H1 (cell line): ENCODE data around the gene CCDC180. TPM values are rescaled to one million over a fixed set of nuclear protein-coding genes. Genes with fewer than 3 reads are reported as not detected.

Experiments used
- CTCF ChIA-PET: fragments of 300-600 bp; sonication (Branson Sonifier 250); formaldehyde crosslinking; loops from one replicate; lab custom pipeline; 2021; ENCODE audit not compliant: partially characterized antibody; lab: Charles Lee
- POLR2A ChIA-PET: fragments of 300-600 bp; sonication (Branson Sonifier 250); formaldehyde crosslinking; loops from one replicate; lab custom pipeline; 2021; ENCODE audit warnings: inconsistent platforms; ENCODE audit not compliant: partially characterized antibody; lab: Charles Lee
- DNase-seq, 2 experiments: peaks; one replicate each; pipeline versions ENCODE4 v3.0.0 to v3.0.0-alpha.2; 2010 to 2022; ENCODE audit warnings: low spot score in 2 of 2, low read depth in 1 of 2, mixed read lengths in 1 of 2
- FAIRE-seq: peaks from 2 replicates; lab custom pipeline; 2011; peaks lifted over from hg19 to GRCh38; lab: Jason Lieb, UNC
- H2AFZ ChIP-seq: 2 replicates; pipeline ENCODE4 v1.8.1; 2012; ENCODE audit warnings: low read length, inconsistent platforms
- H2AK5ac ChIP-seq: 2 replicates; pipeline ENCODE4 v1.6.1; 2013; ENCODE audit warnings: low read depth, low read length
- H2BK120ac ChIP-seq: replicated peaks from 2 replicates; pipeline ENCODE3; 2013; ENCODE audit warnings: low read depth, low read length, inconsistent platforms
- H2BK12ac ChIP-seq: 2 replicates; pipeline ENCODE4 v1.6.1; 2013; ENCODE audit warnings: low read depth, low read length
- H2BK15ac ChIP-seq: 2 replicates; pipeline ENCODE4 v1.6.1; 2013; ENCODE audit warnings: low read length
- H2BK20ac ChIP-seq: 2 replicates; pipeline ENCODE4 v1.6.1; 2013; ENCODE audit warnings: low read length
- H2BK5ac ChIP-seq: 2 replicates; pipeline ENCODE4 v1.6.1; 2013; ENCODE audit warnings: low read depth, low read length
- H3K14ac ChIP-seq: 2 replicates; pipeline ENCODE4 v1.6.1; 2013; ENCODE audit warnings: inconsistent platforms; ENCODE audit not compliant: insufficient read length
- H3K18ac ChIP-seq: 2 replicates; pipeline ENCODE4 v1.6.1; 2013; ENCODE audit warnings: low read length; ENCODE audit errors: extremely low read depth
- H3K23ac ChIP-seq: 2 replicates; pipeline ENCODE4 v1.6.1; 2013; ENCODE audit warnings: inconsistent platforms; ENCODE audit not compliant: insufficient read length
- H3K23me2 ChIP-seq: 2 replicates; pipeline ENCODE4 v1.6.1; 2013; ENCODE audit warnings: low read depth, low read length
- H3K27ac ChIP-seq: 2 replicates; pipeline ENCODE4 v1.6.1; 2011; ENCODE audit warnings: low read depth, low read length, inconsistent platforms
- H3K27me3 ChIP-seq, 4 experiments: replicated peaks in 1 of 4; 1 replicate in 1 of 4; 2 replicates in 3 of 4; pipeline versions ENCODE4 v1.6.1 to v1.8.1; 2011 to 2013; ENCODE audit warnings: low read length in 3 of 4, mild to moderate bottlenecking in 3 of 4, inconsistent platforms in 2 of 4, mixed read lengths in 2 of 4, moderate library complexity in 1 of 4; ENCODE audit not compliant: control insufficient read depth in 3 of 4, insufficient read depth in 3 of 4; ENCODE audit errors: extremely low read depth in 1 of 4
- H3K36me3 ChIP-seq, 4 experiments: 2 replicates each; pipeline versions ENCODE4 v1.6.1 to v1.8.1; 2011 to 2013; ENCODE audit warnings: mild to moderate bottlenecking in 4 of 4, low read length in 3 of 4, moderate library complexity in 2 of 4, control low read depth in 1 of 4, inconsistent platforms in 1 of 4; ENCODE audit not compliant: insufficient read depth in 4 of 4, control insufficient read depth in 2 of 4
- H3K4ac ChIP-seq: replicated peaks from 2 replicates; pipeline ENCODE3; 2013; ENCODE audit warnings: low read length, low read depth, mixed read lengths, inconsistent platforms; ENCODE audit not compliant: insufficient read length
- H3K4me1 ChIP-seq, 4 experiments: replicated peaks in 1 of 4; 1 replicate in 1 of 4; 2 replicates in 3 of 4; pipeline versions ENCODE4 v1.6.1 to v1.8.1; 2011 to 2013; ENCODE audit warnings: low read length in 3 of 4, inconsistent platforms in 2 of 4, mixed read lengths in 1 of 4; ENCODE audit not compliant: insufficient read depth in 4 of 4, control insufficient read depth in 3 of 4
- H3K4me2 ChIP-seq, 2 experiments: 2 replicates each; pipeline versions ENCODE4 v1.6.1 to v1.8.1; 2011 to 2013; ENCODE audit warnings: low read depth in 2 of 2, low read length in 2 of 2, control low read depth in 1 of 2, inconsistent platforms in 1 of 2, mild to moderate bottlenecking in 1 of 2; ENCODE audit not compliant: insufficient read depth in 1 of 2
- H3K4me3 ChIP-seq, 4 experiments: fragments of 200-600, 300-600 bp in 1 of 4; sonication (generic), shearing (Covaris generic), sonication (Bioruptor Twin) in 1 of 4; 2 replicates each; pipeline versions ENCODE4 v1.5.1 to v1.8.1; 2011 to 2016; ENCODE audit warnings: low read length in 4 of 4, low read depth in 3 of 4, control low read depth in 2 of 4, inconsistent platforms in 2 of 4, mild to moderate bottlenecking in 2 of 4, mixed read lengths in 1 of 4, moderate library complexity in 1 of 4; ENCODE audit not compliant: insufficient read depth in 2 of 4; ENCODE audit errors: extremely low read depth in 1 of 4
- H3K56ac ChIP-seq: replicated peaks from 2 replicates; pipeline ENCODE3; 2013; ENCODE audit warnings: low read depth, mild to moderate bottlenecking, mixed read lengths, low read length, inconsistent platforms; ENCODE audit not compliant: insufficient read length
- H3K79me1 ChIP-seq: 2 replicates; pipeline ENCODE4 v1.6.1; 2013; ENCODE audit warnings: low read depth, low read length, control low read depth
- H3K79me2 ChIP-seq, 2 experiments: 2 replicates each; pipeline versions ENCODE4 v1.6.1 to v1.8.1; 2012 to 2013; ENCODE audit warnings: low read length in 2 of 2, mild to moderate bottlenecking in 2 of 2, inconsistent platforms in 1 of 2; ENCODE audit not compliant: insufficient read depth in 2 of 2, control insufficient read depth in 1 of 2
- H3K9ac ChIP-seq, 4 experiments: replicated peaks in 1 of 4; 1 replicate in 1 of 4; 2 replicates in 3 of 4; pipeline versions ENCODE4 v1.6.1 to v1.8.1; 2011 to 2013; ENCODE audit warnings: low read depth in 3 of 4, low read length in 3 of 4, control low read depth in 2 of 4, mild to moderate bottlenecking in 2 of 4, moderate library complexity in 2 of 4, inconsistent platforms in 1 of 4; ENCODE audit errors: extremely low read depth in 1 of 4
- H3K9me3 ChIP-seq, 2 experiments: 2 replicates each; pipeline versions ENCODE4 v1.6.1 to v1.8.1; 2012 to 2013; ENCODE audit warnings: mild to moderate bottlenecking in 2 of 2, moderate library complexity in 2 of 2, control low read depth in 1 of 2, inconsistent platforms in 1 of 2, low read depth in 1 of 2, low read length in 1 of 2, mixed read lengths in 1 of 2; ENCODE audit not compliant: insufficient read depth in 2 of 2
- H4K20me1 ChIP-seq, 2 experiments: replicated peaks in 1 of 2; 2 replicates each; pipeline versions ENCODE3 to v1.8.1; 2011 to 2013; ENCODE audit warnings: inconsistent platforms in 2 of 2, low read length in 2 of 2, mild to moderate bottlenecking in 1 of 2; ENCODE audit not compliant: insufficient read depth in 2 of 2, control insufficient read depth in 1 of 2
- H4K5ac ChIP-seq: 2 replicates; pipeline ENCODE4 v1.6.1; 2013; ENCODE audit warnings: low read length, low read depth, mixed read lengths, inconsistent platforms; ENCODE audit not compliant: insufficient read length
- H4K8ac ChIP-seq: 2 replicates; pipeline ENCODE4 v1.8.0; 2013; ENCODE audit warnings: mild to moderate bottlenecking, moderate library complexity, low read length, inconsistent platforms; ENCODE audit not compliant: insufficient read depth; ENCODE audit errors: extremely low read depth
- H4K91ac ChIP-seq: replicated peaks from 2 replicates; pipeline ENCODE3; 2013; ENCODE audit warnings: low read length, mixed read lengths, inconsistent platforms; ENCODE audit not compliant: insufficient read length
- ASH2L ChIP-seq: fragments of 200-600, 300-600 bp; sonication (generic); IDR thresholded peaks from one replicate; pipeline ENCODE4 v1.7.1; 2017; ENCODE audit warnings: low read length
- BACH1 ChIP-seq: IDR thresholded peaks from 2 replicates; pipeline ENCODE4 v1.6.1; 2012; ENCODE audit warnings: low read length, improper control_type of control experiment
- BRCA1 ChIP-seq: IDR thresholded peaks from 2 replicates; pipeline ENCODE4 v1.6.1; 2012; ENCODE audit warnings: low read depth, low read length, improper control_type of control experiment
- CBX8 ChIP-seq: fragments of 300-800, 300-1000 bp; sonication (generic); IDR thresholded peaks from 2 replicates; pipeline ENCODE4 v1.7.1; 2016; ENCODE audit warnings: low read depth, low read length, borderline replicate concordance
- CREB1 ChIP-seq: IDR thresholded peaks from 2 replicates; pipeline ENCODE4 v1.6.1; 2012; ENCODE audit warnings: inconsistent platforms
- FOSL1 ChIP-seq: IDR thresholded peaks from 2 replicates; pipeline ENCODE4 v1.6.1; 2011; ENCODE audit warnings: mild to moderate bottlenecking, low read depth, low read length, moderate library complexity; ENCODE audit not compliant: insufficient read depth
- GABPA ChIP-seq: IDR thresholded peaks from 2 replicates; pipeline ENCODE4 v1.6.1; 2011; ENCODE audit warnings: mild to moderate bottlenecking, low read length, moderate library complexity, borderline replicate concordance; ENCODE audit not compliant: insufficient read depth
- JUN ChIP-seq: IDR thresholded peaks from 2 replicates; pipeline ENCODE4 v1.6.1; 2011; ENCODE audit warnings: low read depth, mild to moderate bottlenecking, improper control_type of control experiment, low read length
- JUND ChIP-seq: IDR thresholded peaks from 2 replicates; pipeline ENCODE4 v1.6.1; 2011; ENCODE audit warnings: mild to moderate bottlenecking, improper control_type of control experiment, low read length
- KDM5A ChIP-seq: fragments of 200-600 bp; IDR thresholded peaks from 2 replicates; pipeline ENCODE4 v1.7.1; 2012; ENCODE audit warnings: mild to moderate bottlenecking, low read length, inconsistent platforms, mixed read lengths
- MAFK ChIP-seq: IDR thresholded peaks from 2 replicates; pipeline ENCODE4 v1.6.1; 2012; ENCODE audit warnings: low read depth, mild to moderate bottlenecking, improper control_type of control experiment, low read length
- RAD21 ChIP-seq, 2 experiments: IDR thresholded peaks in 1 of 2; conservative IDR thresholded peaks in 1 of 2; 2 replicates each; pipeline ENCODE4 v1.6.1; 2011; ENCODE audit warnings: low read depth in 2 of 2, low read length in 2 of 2, improper control_type of control experiment in 1 of 2, inconsistent platforms in 1 of 2, mild to moderate bottlenecking in 1 of 2, moderate library complexity in 1 of 2
- SIN3A ChIP-seq, 2 experiments: IDR thresholded peaks in 1 of 2; conservative IDR thresholded peaks in 1 of 2; 2 replicates each; pipeline ENCODE4 v1.6.1; 2011 to 2012; ENCODE audit warnings: low read length in 2 of 2, improper control_type of control experiment in 1 of 2, low read depth in 1 of 2, mild to moderate bottlenecking in 1 of 2
- SP1 ChIP-seq: IDR thresholded peaks from 2 replicates; pipeline ENCODE4 v1.6.1; 2011; ENCODE audit warnings: low read depth, low read length
- ZNF274 ChIP-seq: IDR thresholded peaks from 2 replicates; pipeline ENCODE4 v1.7.0; 2012; ENCODE audit warnings: low read length, borderline replicate concordance; ENCODE audit errors: extremely low read depth
- WGBS, 2 experiments: shearing (Covaris generic) in 1 of 2; methylation state at CpG; one replicate each; pipeline versions ENCODE4 v1.1.6 to v1.1.7; 2013 to 2015; ENCODE audit warnings: low lambda C conversion rate in 2 of 2, mixed read lengths in 2 of 2, inconsistent platforms in 1 of 2, low coverage in 1 of 2, missing lambda C conversion rate in 1 of 2; ENCODE audit not compliant: insufficient replicate concordance in 2 of 2, insufficient coverage in 1 of 2, insufficient read length in 1 of 2; ENCODE audit errors: extremely low coverage in 1 of 2, missing lambda C conversion rate in 1 of 2; 5-methylcytosine and 5-hydroxymethylcytosine counted together
- polyA plus RNA-seq, 7 experiments: library from polyadenylated mRNA; depleted of rRNA in 3 of 7; stranded (reverse) in 5 of 7; unstranded in 2 of 7; fragments of >200 nt in 5 of 7; fragments of 200-250 nt in 2 of 7; gene quantifications; 1 replicate in 5 of 7; 2 replicates in 1 of 7; 4 replicates in 1 of 7; pipeline versions ENCODE4 v1.2.1 to v1.2.3, GENCODE V29; 2011 to 2013; ENCODE audit warnings: missing spikeins in 2 of 7, mixed read lengths in 2 of 7
- total RNA-seq: library from RNA; stranded (reverse); fragmentation: NEBNext Ultra II Directional; extraction: Animal tissue kit (Norgen Biotek cat#: 25700); gene quantifications from 2 replicates; pipeline ENCODE4 v1.2.1, GENCODE V29; 2021

The CCDC180 gene
- total and polyA plus RNA-seq, 2 of the 8 experiments (the other 6 are each of a cell fraction or from before 2014, with no cell fraction given), result 2.6 to 8.2 TPM

GRCh38 chr9:97327562-97327961, 20.1 kb downstream of the CCDC180 start:
- DNase-seq, result no peak
- Histone ChIP-seq H2BK15ac (no peak overlapping the region), H3K36me3 (peaks cover 0 to 3% (median 0%) of the 10 kb centered on the region in 4 experiments; a peak in 2 of 8 replicates), H3K79me1 (no peaks in the 10 kb centered on the region; the same call in 1 of the 2 replicates), H4K20me1 (no peaks in the 10 kb centered on the region), H2BK120ac (no peak overlapping the region), H3K4me3 (no peak overlapping the region), H4K5ac (no peak overlapping the region), H3K56ac (no peak overlapping the region), H2BK12ac (no peak overlapping the region), H4K8ac (no peak overlapping the region), H2BK20ac (no peak overlapping the region), H3K18ac (no peak overlapping the region), H3K4me2 (no peak overlapping the region), H3K4ac (no peak overlapping the region), H3K9me3 (no peaks in the 10 kb centered on the region), H3K4me1 (no peaks in the 10 kb centered on the region), H2BK5ac (no peak overlapping the region), H3K79me2 (no peaks in the 10 kb centered on the region), H3K14ac (no peak overlapping the region), H3K23ac (no peak overlapping the region), H3K23me2 (no peaks in the 10 kb centered on the region; the same call in 1 of the 2 replicates), H3K27me3 (no peaks in the 10 kb centered on the region), H4K91ac (no peak overlapping the region), H3K9ac (no peak overlapping the region), H2AK5ac (no peak overlapping the region), H3K27ac (no peak overlapping the region), H2AFZ (no peak overlapping the region)
- CTCF ChIA-PET, result interaction anchor here (0.8 to 0.9 kb wide), 2 partner anchors 10 to 12 kb away, joined by 3 read pairs; no protein-coding TSS in a partner anchor
- WGBS, 2 experiments, result 91% methylated on average over 6 of the region's 6 CpGs; no CpG with 5 or more reads in 1 of the 2 experiments
- POLR2A ChIA-PET, result interaction anchor here (1.0 to 1.2 kb wide), 2 partner anchors 25 to 89 kb away, joined by 3 read pairs; no protein-coding TSS in a partner anchor
- FAIRE-seq, result no peak
- TF ChIP-seq SIN3A (conservative IDR thresholded peaks at IDR 0.05 in 1 of 2, IDR thresholded peaks at IDR 0.05 in 1 of 2; ENCODE audit: low read depth in 1 of 2, low read length in 2 of 2), result no peak
- no peak for TF ChIP-seq RAD21 (IDR thresholded peaks at IDR 0.05 in 1 of 2, conservative IDR thresholded peaks at IDR 0.05 in 1 of 2; ENCODE audit: low read depth in 2 of 2, low read length in 2 of 2)
- no peak for TF ChIP-seq SP1
- TF ChIP-seq FOSL1, result no peak
- no peak for TF ChIP-seq GABPA
- no peak for TF ChIP-seq ASH2L
- TF ChIP-seq BACH1, result no peak
- TF ChIP-seq JUN, result no peak
- no peak for TF ChIP-seq ZNF274
- TF ChIP-seq JUND, result no peak
- TF ChIP-seq BRCA1, result no peak
- TF ChIP-seq KDM5A, result no peak
- TF ChIP-seq CREB1, result no peak
- no peak for TF ChIP-seq CBX8
- no peak for TF ChIP-seq MAFK
